ENCODE data around the gene HNRNPA1L2. TPM values are rescaled to one million over a fixed set of nuclear protein-coding genes. Genes with fewer than 3 reads are reported as not detected.

HNRNPA1L2 gene
- total RNA-seq, 1 experiment from 2014 or later = 9.1 TPM

GRCh38 chr13:52650731-52651130 lies 8.5 kb downstream of the HNRNPA1L2 start:
- CTCF ChIA-PET = no interaction called here
- Histone ChIP-seq H3K36me3 (ENCODE audit: control insufficient read depth, insufficient read depth, low read length) (peaks cover 3% of the 10 kb centered on the region; the same call in 1 of the 2 replicates), H3K4me3 (ENCODE audit: low read depth, low read length) (peak overlapping the region; percentile 53), H3K9me3 (no peaks in the 10 kb centered on the region), H3K4me1 (peaks cover 17% of the 10 kb centered on the region), H3K27me3 (replicated peaks; ENCODE audit: control insufficient read depth, insufficient read depth, low read length) (no peaks in the 10 kb centered on the region)
- Mint-ChIP-seq H3K4me1 (ENCODE audit: low read depth, unreplicated experiment) (no peaks in the 10 kb centered on the region), H3K4me3 (ENCODE audit: unreplicated experiment) (no peak overlapping the region), H3K36me3 (ENCODE audit: insufficient read depth, unreplicated experiment) (peaks cover 6% of the 10 kb centered on the region), H3K27me3 (ENCODE audit: insufficient read depth, unreplicated experiment) (no peaks in the 10 kb centered on the region), H3K9me3 (ENCODE audit: unreplicated experiment) (no peaks in the 10 kb centered on the region), H3K27ac (ENCODE audit: unreplicated experiment) (no peak overlapping the region)
- intact Hi-C loops (cut with micrococcal nuclease; ENCODE audit: unreplicated experiment) = loop anchor here (5.0 kb wide), 1 partner anchor 193 kb away; the partner anchor contains the start of gene CKAP2
- DNase-seq = no peak
- no peak for TF ChIP-seq CTCF (IDR thresholded peaks at IDR 0.05; ENCODE audit: insufficient read depth in 1 of 2, low read depth in 1 of 2, low read length in 1 of 2, severe bottlenecking in 1 of 2, unreplicated experiment in 1 of 2)
- POLR2A ChIA-PET = no interaction called here
- no TSS peak for BruUV-seq (replicated peaks)

- peaks cover 6% of the 10 kb centered on the region for H3K36me3 Mint-ChIP-seq (ENCODE audit: insufficient read depth, unreplicated experiment)
- BruUV-seq (replicated peaks) = no TSS peak
- DNase-seq = no peak
- H3K27me3 Mint-ChIP-seq (ENCODE audit: insufficient read depth, unreplicated experiment) = no peaks in the 10 kb centered on the region
- Histone ChIP-seq H3K27me3 (replicated peaks; ENCODE audit: control insufficient read depth, insufficient read depth, low read length) (no peaks in the 10 kb centered on the region), H3K4me1 (peaks cover 17% of the 10 kb centered on the region), H3K9me3 (no peaks in the 10 kb centered on the region), H3K4me3 (ENCODE audit: low read depth, low read length) (peak overlapping the region; percentile 53), H3K36me3 (ENCODE audit: control insufficient read depth, insufficient read depth, low read length) (peaks cover 3% of the 10 kb centered on the region; the same call in 1 of the 2 replicates)
- ChIA-PET POLR2A (interaction anchor here (1.7 to 2.5 kb wide), 5 partner anchors 13 to 35 kb away, joined by 4 to 37 read pairs (median 6); no protein-coding TSS in a partner anchor), CTCF (interaction anchor here (1.4 to 2.9 kb wide), 3 partner anchors 13 to 202 kb away, joined by 4 to 12 read pairs (median 5); partner anchors contain the start of gene VPS36)
- intact Hi-C loops (cut with micrococcal nuclease; ENCODE audit: unreplicated experiment) = loop anchor here (1.0 to 5.0 kb wide), 3 partner anchors 35 to 195 kb away; partner anchors contain the start of gene CKAP2
- no peak for TF ChIP-seq CTCF (IDR thresholded peaks at IDR 0.05; ENCODE audit: insufficient read depth in 1 of 2, low read depth in 1 of 2, low read length in 1 of 2, severe bottlenecking in 1 of 2, unreplicated experiment in 1 of 2)
- H3K4me3 Mint-ChIP-seq (ENCODE audit: unreplicated experiment) = no peak overlapping the region
- H3K4me1 Mint-ChIP-seq (ENCODE audit: low read depth, unreplicated experiment) = no peaks in the 10 kb centered on the region
- no peak overlapping the region for H3K27ac Mint-ChIP-seq (ENCODE audit: unreplicated experiment)
- no peaks in the 10 kb centered on the region for H3K9me3 Mint-ChIP-seq (ENCODE audit: unreplicated experiment)
These were observed 9.6 kb downstream of the HNRNPA1L2 start for GRCh38 chr13:52651897-52652195.

- Mint-ChIP-seq H3K27me3 (ENCODE audit: insufficient read depth, unreplicated experiment) (no peaks in the 10 kb centered on the region), H3K4me1 (ENCODE audit: low read depth, unreplicated experiment) (no peaks in the 10 kb centered on the region), H3K4me3 (ENCODE audit: unreplicated experiment) (no peak within 1 kb of the TSS), H3K36me3 (ENCODE audit: insufficient read depth, unreplicated experiment) (peaks cover 6% of the 10 kb centered on the region), H3K27ac (ENCODE audit: unreplicated experiment) (no peak within 1 kb of the TSS), H3K9me3 (ENCODE audit: unreplicated experiment) (no peaks in the 10 kb centered on the region)
- peak; percentile 71 to 83 for TF ChIP-seq CTCF (IDR thresholded peaks at IDR 0.05; ENCODE audit: insufficient read depth in 1 of 2, low read depth in 1 of 2, low read length in 1 of 2, severe bottlenecking in 1 of 2, unreplicated experiment in 1 of 2)
- ChIA-PET CTCF (interaction anchor here (0.6 to 2.9 kb wide), 10 partner anchors 13 to 316 kb away, joined by 3 to 13 read pairs (median 6); partner anchors contain the start of gene VPS36), POLR2A (interaction anchor here (0.7 to 2.5 kb wide), 9 partner anchors 13 to 896 kb away, joined by 3 to 37 read pairs (median 5); no protein-coding TSS in a partner anchor)
- intact Hi-C loops (cut with micrococcal nuclease; ENCODE audit: unreplicated experiment) = loop anchor here (1.0 to 5.0 kb wide), 3 partner anchors 35 to 195 kb away; partner anchors contain the start of gene CKAP2
- H3K4me1 ChIP-seq = peaks cover 17% of the 10 kb centered on the region
- peaks cover 3% of the 10 kb centered on the region; the same call in 1 of the 2 replicates for H3K36me3 ChIP-seq (ENCODE audit: control insufficient read depth, insufficient read depth, low read length)
- peak within 1 kb of the TSS; percentile 53 for H3K4me3 ChIP-seq (ENCODE audit: low read depth, low read length)
- H3K9me3 ChIP-seq = no peaks in the 10 kb centered on the region
- no TSS peak for BruUV-seq (replicated peaks)
- peak; percentile 98 for DNase-seq
- no peaks in the 10 kb centered on the region for H3K27me3 ChIP-seq (replicated peaks; ENCODE audit: control insufficient read depth, insufficient read depth, low read length)
These were observed 10.2 kb downstream of the HNRNPA1L2 start, which contains the start of gene SUGT1 for GRCh38 chr13:52652196-52652979. Gene SUGT1, plus strand, starts transcription at chr13:52652836. Its CDS starts 85 bp downstream, at chr13:52652921.
